Liver (tissue), 9 donors: ENCODE results near the gene KIFC3. TPM values are rescaled to one million over a fixed set of nuclear protein-coding genes. Genes with fewer than 3 reads are reported as not detected.

Experiments
- DNase-seq: peaks from one replicate; pipeline ENCODE4 v3.0.0-alpha.2; 2017; ENCODE audit warnings: low spot score
- H3K27ac ChIP-seq, 2 donors: one replicate each; pipeline ENCODE4 v1.7.0; 2013; ENCODE audit warnings: inconsistent platforms in 2 of 2, low read length in 2 of 2, control low read depth in 1 of 2, low read depth in 1 of 2, mild to moderate bottlenecking in 1 of 2
- H3K27me3 ChIP-seq, 4 donors: one replicate each; pipeline versions ENCODE4 v1.6.1 to v1.7.0; 2013; ENCODE audit warnings: low read length in 3 of 4, inconsistent platforms in 1 of 4, mild to moderate bottlenecking in 1 of 4, moderate library complexity in 1 of 4; ENCODE audit not compliant: control insufficient read depth in 4 of 4, insufficient read depth in 4 of 4
- H3K36me3 ChIP-seq, 4 donors: one replicate each; pipeline versions ENCODE4 v1.6.1 to v1.7.0; 2013; ENCODE audit warnings: low read length in 3 of 4, mild to moderate bottlenecking in 3 of 4, low read depth in 1 of 4, moderate library complexity in 1 of 4; ENCODE audit not compliant: control insufficient read depth in 4 of 4, insufficient read depth in 3 of 4
- H3K4me1 ChIP-seq, 4 donors: one replicate each; pipeline versions ENCODE4 v1.6.1 to v1.7.0; 2013; ENCODE audit warnings: low read length in 3 of 4, mild to moderate bottlenecking in 3 of 4, moderate library complexity in 1 of 4; ENCODE audit not compliant: control insufficient read depth in 4 of 4, insufficient read depth in 4 of 4
- H3K4me3 ChIP-seq, 3 donors: one replicate each; pipeline versions ENCODE4 v1.6.1 to v1.7.0; 2013; ENCODE audit warnings: low read length in 3 of 3, control low read depth in 1 of 3, low read depth in 1 of 3, mild to moderate bottlenecking in 1 of 3
- H3K9ac ChIP-seq, 2 donors: one replicate each; pipeline ENCODE4 v1.7.0; 2013; ENCODE audit warnings: low read length in 2 of 2, mild to moderate bottlenecking in 2 of 2, moderate library complexity in 2 of 2, control low read depth in 1 of 2, low read depth in 1 of 2
- H3K9me3 ChIP-seq, 4 donors: one replicate each; pipeline versions ENCODE4 v1.6.1 to v1.7.0; 2013; ENCODE audit warnings: low read length in 3 of 4; ENCODE audit not compliant: control insufficient read depth in 4 of 4
- FOXA1 ChIP-seq: IDR thresholded peaks from 2 replicates; pipeline ENCODE4 v1.6.1; 2016; ENCODE audit warnings: antibody characterized with exemption
- FOXA2 ChIP-seq: IDR thresholded peaks from 2 replicates; pipeline ENCODE4 v1.6.1; 2016; ENCODE audit warnings: antibody characterized with exemption
- GABPA ChIP-seq, 2 donors: IDR thresholded peaks in 1 of 2; conservative IDR thresholded peaks in 1 of 2; 2 replicates each; pipeline ENCODE4 v1.6.1; 2016; ENCODE audit warnings: antibody characterized with exemption in 2 of 2, mild to moderate bottlenecking in 1 of 2, moderate library complexity in 1 of 2
- HNF4A ChIP-seq, 2 donors: conservative IDR thresholded peaks; 2 replicates each; pipeline ENCODE4 v1.6.1; 2016; ENCODE audit warnings: antibody characterized with exemption in 2 of 2, mild to moderate bottlenecking in 2 of 2
- HNF4G ChIP-seq: IDR thresholded peaks from 2 replicates; pipeline ENCODE4 v1.6.1; 2016; ENCODE audit warnings: antibody characterized with exemption
- JUND ChIP-seq, 2 donors: IDR thresholded peaks; 2 replicates each; pipeline ENCODE4 v1.6.1; 2016; ENCODE audit warnings: antibody characterized with exemption in 2 of 2
- RAD21 ChIP-seq, 2 donors: IDR thresholded peaks; 2 replicates each; pipeline ENCODE4 v1.6.1; 2016; ENCODE audit warnings: antibody characterized with exemption in 2 of 2, mild to moderate bottlenecking in 2 of 2
- REST ChIP-seq: IDR thresholded peaks from 2 replicates; pipeline ENCODE4 v1.6.1; 2016; ENCODE audit warnings: antibody characterized with exemption, mild to moderate bottlenecking
- RXRA ChIP-seq, 2 donors: IDR thresholded peaks; 2 replicates each; pipeline ENCODE4 v1.6.1; 2017 to 2018; ENCODE audit warnings: antibody characterized with exemption in 2 of 2, mild to moderate bottlenecking in 1 of 2
- SP1 ChIP-seq: IDR thresholded peaks from 2 replicates; pipeline ENCODE4 v1.6.1; 2018; ENCODE audit warnings: antibody characterized with exemption, mild to moderate bottlenecking
- TAF1 ChIP-seq: conservative IDR thresholded peaks from 2 replicates; pipeline ENCODE4 v1.6.1; 2016; ENCODE audit warnings: antibody characterized with exemption, mild to moderate bottlenecking
- YY1 ChIP-seq: IDR thresholded peaks from 2 replicates; pipeline ENCODE4 v1.6.1; 2016; ENCODE audit warnings: antibody characterized with exemption, mild to moderate bottlenecking
- ZBTB33 ChIP-seq: IDR thresholded peaks from 2 replicates; pipeline ENCODE4 v1.6.1; 2016; ENCODE audit warnings: antibody characterized with exemption
- WGBS: extraction: QIAGEN DNeasy Blood & Tissue Kit; methylation state at CpG from one replicate; pipeline ENCODE4 v1.1.7; 2013; 5-methylcytosine and 5-hydroxymethylcytosine counted together
- polyA plus RNA-seq, 2 donors: library from polyadenylated mRNA; stranded (reverse) in 1 of 2; unstranded in 1 of 2; fragments of 200-250 nt in 1 of 2; fragments of >200 nt in 1 of 2; fragmentation: Nextera tagmentation in 1 of 2; extraction: Ambion mirVana in 1 of 2; gene quantifications; one replicate each; pipeline versions ENCODE4 v1.2.1 to v1.2.3, GENCODE V29; 2013 to 2015
- total RNA-seq, 2 donors: library from RNA; depleted of rRNA; stranded (reverse); fragments of >200 nt; gene quantifications; one replicate each; pipeline ENCODE4 v1.2.3, GENCODE V29; 2014
- TF ChIP-seq, protein P1 (sequence below): fragments of 150-350 bp; IDR thresholded peaks from 2 replicates; pipeline ENCODE4 v1.5.1; 2017; ENCODE audit warnings: improper control_type of control experiment, low read depth, low read length; ENCODE audit not compliant: missing input control
- TF ChIP-seq, protein P2 (sequence below): IDR thresholded peaks from 2 replicates; pipeline ENCODE4 v1.6.1; 2016; ENCODE audit warnings: antibody characterized with exemption
- TF ChIP-seq, protein P3 (sequence below): IDR thresholded peaks from 2 replicates; pipeline ENCODE4 v1.6.1; 2016; ENCODE audit warnings: antibody characterized with exemption
- donor health status: healthy.
- donor health status: healthy.
- donor health status: healthy.
- donor health status: healthy.
- donor health status: healthy.

KIFC3 gene
- total and polyA plus RNA-seq, 4 donors: 16.5 to 103 (median 27.4) TPM

DNA sequence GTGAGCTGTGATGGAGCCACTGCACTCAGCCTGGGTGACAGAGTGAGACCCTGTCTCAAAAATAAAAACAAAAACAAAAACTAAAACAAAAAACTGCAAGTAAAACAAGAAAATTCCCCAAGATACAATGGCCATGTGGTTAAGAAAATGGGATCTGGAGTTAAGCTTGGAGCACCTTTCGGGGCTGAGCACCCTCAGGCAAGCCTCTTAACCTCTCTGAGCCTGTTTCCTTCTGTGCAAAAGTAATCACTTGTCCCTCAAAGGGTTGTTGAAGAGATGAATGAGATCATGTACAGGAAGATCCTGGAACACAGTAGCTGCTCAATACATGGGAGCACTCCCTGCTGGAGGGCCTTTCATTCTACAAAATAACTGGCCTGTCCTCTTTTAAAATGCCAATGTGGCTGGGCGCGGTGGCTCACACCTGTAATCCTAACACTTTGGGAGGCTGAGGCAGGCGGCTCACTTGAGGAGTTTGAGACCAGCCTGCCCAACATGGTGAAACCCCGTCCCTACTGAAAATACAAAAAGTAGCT is 19.8 kb upstream of the KIFC3 start (continued):
- no peak for TF ChIP-seq ZBTB33
- TF ChIP-seq SP1: no peak
- TF ChIP-seq RAD21 (IDR thresholded peaks at IDR 0.05): no peak

DNA sequence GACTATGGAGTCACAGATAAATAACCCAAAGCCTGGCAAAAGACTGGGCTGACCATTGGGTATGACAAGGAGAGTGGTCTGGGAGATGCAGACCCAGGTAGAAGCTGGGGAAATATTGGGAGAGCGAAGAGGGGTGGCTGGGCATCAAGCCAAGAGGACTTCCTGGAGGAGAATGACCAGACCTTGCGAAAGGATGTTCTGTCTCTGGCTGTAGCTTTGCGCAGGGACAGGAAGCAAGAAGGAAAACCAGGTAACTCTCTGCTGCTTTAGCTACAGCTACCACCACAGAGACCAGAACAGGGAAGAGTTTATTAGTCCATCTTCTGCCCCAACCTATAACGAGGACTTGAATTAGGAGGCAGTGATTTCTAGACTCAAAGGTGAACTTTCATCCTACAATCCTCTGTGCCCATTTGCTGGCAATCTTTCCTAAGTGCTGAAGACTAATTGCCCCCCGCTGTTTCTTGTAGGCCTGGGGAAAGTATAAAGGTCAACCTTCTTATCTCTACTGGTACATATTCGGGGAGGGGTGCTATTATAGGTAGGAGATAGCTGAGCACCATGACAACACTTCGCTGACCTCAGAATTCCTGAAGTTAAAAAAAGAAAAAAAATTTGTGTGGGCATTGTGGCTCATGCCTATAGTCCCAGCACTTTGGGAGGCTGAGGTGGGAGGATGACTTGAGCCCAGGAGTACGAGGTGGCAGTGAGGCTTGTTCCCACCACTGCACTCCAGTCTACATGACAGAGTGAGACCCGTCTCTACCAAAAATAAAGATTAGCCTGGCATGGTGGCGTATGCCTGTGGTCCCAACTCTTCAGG is 19.1 kb upstream of the KIFC3 start:
- WGBS: 66% methylated on average over 10 of the region's 10 CpGs
- TF ChIP-seq GABPA (IDR thresholded peaks at IDR 0.05 in 1 of 2, conservative IDR thresholded peaks at IDR 0.05 in 1 of 2) (no peak), RAD21 (IDR thresholded peaks at IDR 0.05) (no peak), FOXA1 (no peak), TAF1 (no peak), SP1 (no peak), REST (no peak), FOXA2 (no peak), YY1 (no peak), HNF4A (conservative IDR thresholded peaks at IDR 0.05) (no peak), JUND (IDR thresholded peaks at IDR 0.05) (no peak), HNF4G (no peak), RXRA (IDR thresholded peaks at IDR 0.05) (no peak)
- TF ChIP-seq, protein P1, sequence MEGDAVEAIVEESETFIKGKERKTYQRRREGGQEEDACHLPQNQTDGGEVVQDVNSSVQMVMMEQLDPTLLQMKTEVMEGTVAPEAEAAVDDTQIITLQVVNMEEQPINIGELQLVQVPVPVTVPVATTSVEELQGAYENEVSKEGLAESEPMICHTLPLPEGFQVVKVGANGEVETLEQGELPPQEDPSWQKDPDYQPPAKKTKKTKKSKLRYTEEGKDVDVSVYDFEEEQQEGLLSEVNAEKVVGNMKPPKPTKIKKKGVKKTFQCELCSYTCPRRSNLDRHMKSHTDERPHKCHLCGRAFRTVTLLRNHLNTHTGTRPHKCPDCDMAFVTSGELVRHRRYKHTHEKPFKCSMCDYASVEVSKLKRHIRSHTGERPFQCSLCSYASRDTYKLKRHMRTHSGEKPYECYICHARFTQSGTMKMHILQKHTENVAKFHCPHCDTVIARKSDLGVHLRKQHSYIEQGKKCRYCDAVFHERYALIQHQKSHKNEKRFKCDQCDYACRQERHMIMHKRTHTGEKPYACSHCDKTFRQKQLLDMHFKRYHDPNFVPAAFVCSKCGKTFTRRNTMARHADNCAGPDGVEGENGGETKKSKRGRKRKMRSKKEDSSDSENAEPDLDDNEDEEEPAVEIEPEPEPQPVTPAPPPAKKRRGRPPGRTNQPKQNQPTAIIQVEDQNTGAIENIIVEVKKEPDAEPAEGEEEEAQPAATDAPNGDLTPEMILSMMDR: no peak
- TF ChIP-seq, protein P2, sequence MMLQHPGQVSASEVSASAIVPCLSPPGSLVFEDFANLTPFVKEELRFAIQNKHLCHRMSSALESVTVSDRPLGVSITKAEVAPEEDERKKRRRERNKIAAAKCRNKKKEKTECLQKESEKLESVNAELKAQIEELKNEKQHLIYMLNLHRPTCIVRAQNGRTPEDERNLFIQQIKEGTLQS: no peak
- TF ChIP-seq, protein P3, sequence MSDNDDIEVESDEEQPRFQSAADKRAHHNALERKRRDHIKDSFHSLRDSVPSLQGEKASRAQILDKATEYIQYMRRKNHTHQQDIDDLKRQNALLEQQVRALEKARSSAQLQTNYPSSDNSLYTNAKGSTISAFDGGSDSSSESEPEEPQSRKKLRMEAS: no peak
- peaks cover 8 to 32% (median 24%) of the 10 kb centered on the region in 4 donors for H3K4me1 ChIP-seq

More for the DNA sequence above, 19.1 kb upstream of the KIFC3 start:
- Histone ChIP-seq H3K9me3 (no peaks in the 10 kb centered on the region), H3K27me3 (no peaks in the 10 kb centered on the region), H3K36me3 (no peaks in the 10 kb centered on the region), H3K4me3 (no peak overlapping the region), H3K9ac (no peak overlapping the region), H3K27ac (no peak overlapping the region)
- no peak for DNase-seq
